HFFc6 (cell line): ENCODE data around the gene TIAM1. TPM values are rescaled to one million over a fixed set of nuclear protein-coding genes. Genes with fewer than 3 reads are reported as not detected.

ENCODE experiments used
- DNase-seq: peaks from one replicate; pipeline ENCODE4 v3.0.0-alpha.2; 2018
- H3K27ac Mint-ChIP-seq: 2 replicates; pipeline ENCODE4 v1.8.0; 2020; ENCODE audit warnings: mild to moderate bottlenecking, mixed read lengths
- H3K27me3 Mint-ChIP-seq: 2 replicates; pipeline ENCODE4 v1.8.0; 2021; ENCODE audit warnings: mild to moderate bottlenecking, moderate library complexity, mixed read lengths; ENCODE audit not compliant: insufficient read depth
- H3K36me3 Mint-ChIP-seq: 2 replicates; pipeline ENCODE4 v1.8.0; 2021; ENCODE audit warnings: low read depth, mixed read lengths
- H3K4me1 Mint-ChIP-seq: 2 replicates; pipeline ENCODE4 v1.8.0; 2020; ENCODE audit warnings: low read depth, mixed read lengths
- H3K4me3 Mint-ChIP-seq: 2 replicates; pipeline ENCODE4 v1.8.0; 2020; ENCODE audit warnings: mild to moderate bottlenecking, moderate library complexity, mixed read lengths
- H3K9me3 Mint-ChIP-seq: 2 replicates; pipeline ENCODE4 v1.8.0; 2020; ENCODE audit warnings: mild to moderate bottlenecking, mixed read lengths
- total RNA-seq, 6 experiments: library from RNA; stranded (reverse); fragmentation: NEBNext Ultra II Directional; extraction: Animal tissue kit (Norgen Biotek cat#: 25700); gene quantifications; 2 replicates in 1 of 6; 3 replicates in 5 of 6; pipeline ENCODE4 v1.2.3, GENCODE V29; 2021
- TF ChIP-seq, protein P1 (sequence below): fragments of 200-600 bp; sonication (generic); IDR thresholded peaks from 2 replicates; pipeline ENCODE4 v1.5.0; 2021; ENCODE audit warnings: antibody characterized with exemption, mild to moderate bottlenecking

The TIAM1 gene
- total RNA-seq, 6 experiments from 2014 or later = 0.02 to 0.43 (median 0.27) TPM; not detected in 1

DNA sequence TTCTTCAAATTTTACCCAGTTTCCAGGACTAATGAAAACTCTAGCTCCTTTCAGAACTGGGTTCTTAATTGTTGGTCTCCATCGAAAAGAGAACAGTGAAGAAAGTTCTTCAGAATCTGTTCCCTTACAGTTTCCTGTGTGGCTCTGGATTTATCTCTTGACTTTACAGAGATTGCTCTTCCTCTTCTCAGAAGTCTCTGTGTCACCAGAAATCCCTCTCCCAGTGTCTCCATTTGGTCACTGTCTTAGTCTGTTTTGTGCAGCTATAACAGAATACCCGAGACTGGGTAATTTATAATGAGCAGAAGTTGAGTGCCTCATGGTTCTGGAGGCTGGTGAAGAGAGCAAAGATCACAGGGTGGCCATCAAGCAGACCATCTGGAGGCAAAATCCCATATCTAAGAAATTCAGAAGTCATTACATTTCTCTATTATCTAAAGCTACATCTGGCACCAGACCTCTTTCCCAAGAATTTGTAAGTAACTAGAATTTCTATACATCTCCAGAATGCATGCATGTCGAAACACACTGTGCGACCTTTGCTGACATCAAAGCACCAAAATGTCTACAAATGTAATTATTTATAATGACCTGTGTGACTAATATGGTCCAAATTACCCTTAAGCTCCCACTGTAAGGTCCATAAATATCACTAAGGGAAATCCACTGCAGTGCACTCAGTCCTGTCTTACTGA, 240.3 kb downstream of the TIAM1 start:
- no peaks in the 10 kb centered on the region for H3K36me3 Mint-ChIP-seq
- H3K27me3 Mint-ChIP-seq = peaks cover 2% of the 10 kb centered on the region
- no peak overlapping the region for H3K4me3 Mint-ChIP-seq
- no peaks in the 10 kb centered on the region for H3K4me1 Mint-ChIP-seq
- DNase-seq = no peak
- H3K27ac Mint-ChIP-seq = no peak overlapping the region
- peaks cover 8% of the 10 kb centered on the region; the same call in 1 of the 2 replicates for H3K9me3 Mint-ChIP-seq
- TF ChIP-seq, protein P1, sequence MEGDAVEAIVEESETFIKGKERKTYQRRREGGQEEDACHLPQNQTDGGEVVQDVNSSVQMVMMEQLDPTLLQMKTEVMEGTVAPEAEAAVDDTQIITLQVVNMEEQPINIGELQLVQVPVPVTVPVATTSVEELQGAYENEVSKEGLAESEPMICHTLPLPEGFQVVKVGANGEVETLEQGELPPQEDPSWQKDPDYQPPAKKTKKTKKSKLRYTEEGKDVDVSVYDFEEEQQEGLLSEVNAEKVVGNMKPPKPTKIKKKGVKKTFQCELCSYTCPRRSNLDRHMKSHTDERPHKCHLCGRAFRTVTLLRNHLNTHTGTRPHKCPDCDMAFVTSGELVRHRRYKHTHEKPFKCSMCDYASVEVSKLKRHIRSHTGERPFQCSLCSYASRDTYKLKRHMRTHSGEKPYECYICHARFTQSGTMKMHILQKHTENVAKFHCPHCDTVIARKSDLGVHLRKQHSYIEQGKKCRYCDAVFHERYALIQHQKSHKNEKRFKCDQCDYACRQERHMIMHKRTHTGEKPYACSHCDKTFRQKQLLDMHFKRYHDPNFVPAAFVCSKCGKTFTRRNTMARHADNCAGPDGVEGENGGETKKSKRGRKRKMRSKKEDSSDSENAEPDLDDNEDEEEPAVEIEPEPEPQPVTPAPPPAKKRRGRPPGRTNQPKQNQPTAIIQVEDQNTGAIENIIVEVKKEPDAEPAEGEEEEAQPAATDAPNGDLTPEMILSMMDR = no peak

DNA sequence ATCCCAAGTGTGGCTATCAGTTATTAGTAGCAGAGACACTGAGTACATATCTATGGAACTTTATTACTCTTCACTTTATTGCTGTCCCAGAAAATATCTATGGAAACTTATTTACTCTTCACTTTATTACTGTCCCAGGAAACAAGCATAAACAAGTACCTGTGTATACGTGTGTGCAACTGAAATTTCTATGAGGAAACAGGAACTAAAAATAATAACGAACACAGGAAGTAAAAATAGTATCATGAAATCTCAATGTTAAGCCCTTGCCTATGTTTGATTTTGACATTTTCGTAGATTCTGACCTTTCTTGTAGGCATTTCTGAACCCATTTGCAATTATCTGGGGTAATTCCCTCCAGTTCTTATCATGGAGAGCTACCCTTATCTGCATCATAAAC, 240.9 kb downstream of the TIAM1 start:
- H3K27ac Mint-ChIP-seq = no peak overlapping the region
- peaks cover 8% of the 10 kb centered on the region; the same call in 1 of the 2 replicates for H3K9me3 Mint-ChIP-seq
- no peaks in the 10 kb centered on the region for H3K36me3 Mint-ChIP-seq
- H3K27me3 Mint-ChIP-seq = peaks cover 2% of the 10 kb centered on the region; the same call in 1 of the 2 replicates
- H3K4me1 Mint-ChIP-seq = no peaks in the 10 kb centered on the region
- TF ChIP-seq, protein P1 = no peak
- H3K4me3 Mint-ChIP-seq = no peak overlapping the region
- no peak for DNase-seq

DNA sequence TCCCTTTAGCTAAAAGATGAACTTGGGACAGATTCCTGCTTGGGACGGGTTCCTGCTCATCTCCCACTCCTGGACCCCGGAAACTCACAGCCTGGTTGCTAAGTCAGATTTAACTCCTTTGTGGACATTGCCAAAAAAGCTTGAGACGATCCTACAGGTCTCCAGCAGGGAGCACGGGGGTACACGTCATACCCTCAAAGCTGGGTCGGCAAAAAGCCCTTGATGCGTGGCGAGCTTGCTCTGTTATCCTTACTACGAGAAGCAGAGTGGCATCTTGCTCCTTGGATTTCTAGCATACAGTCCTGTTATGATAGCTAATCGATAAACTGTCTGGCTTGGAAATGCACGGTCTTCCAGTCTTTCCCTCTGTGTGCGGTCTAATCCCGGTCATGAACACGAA, 244.9 kb downstream of the TIAM1 start:
- H3K4me3 Mint-ChIP-seq = no peak overlapping the region
- no peaks in the 10 kb centered on the region for H3K4me1 Mint-ChIP-seq
- TF ChIP-seq, protein P1 = no peak
- no peak for DNase-seq
- no peaks in the 10 kb centered on the region for H3K27me3 Mint-ChIP-seq
- H3K27ac Mint-ChIP-seq = no peak overlapping the region
- H3K9me3 Mint-ChIP-seq = no peaks in the 10 kb centered on the region
- H3K36me3 Mint-ChIP-seq = no peaks in the 10 kb centered on the region

DNA sequence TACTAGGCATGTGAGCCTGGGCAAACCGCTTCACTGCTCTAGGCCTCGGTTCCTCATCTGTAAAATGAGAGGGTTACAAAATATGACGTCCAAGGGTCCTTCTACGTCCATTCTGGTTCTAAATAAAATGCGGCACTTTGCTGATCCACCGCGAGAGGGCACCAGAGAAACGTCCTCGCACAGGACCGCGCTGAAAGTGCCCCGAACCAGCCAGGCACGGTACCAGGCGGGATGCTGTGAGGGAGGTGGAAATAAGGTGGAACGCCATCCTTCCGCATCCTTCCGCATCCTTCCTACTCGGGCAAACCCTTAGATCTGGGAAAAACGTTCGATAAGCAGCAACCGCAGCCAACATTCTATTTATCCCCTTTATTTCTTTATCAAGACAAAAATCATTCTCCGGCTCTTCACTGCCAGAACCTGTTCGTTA, 245.5 kb downstream of the TIAM1 start:
- TF ChIP-seq, protein P1 = peak; percentile 86
- Mint-ChIP-seq H3K27me3 (no peaks in the 10 kb centered on the region), H3K27ac (no peak overlapping the region), H3K9me3 (no peaks in the 10 kb centered on the region), H3K4me1 (no peaks in the 10 kb centered on the region), H3K4me3 (no peak overlapping the region), H3K36me3 (no peaks in the 10 kb centered on the region)
- DNase-seq = peak; percentile 12

DNA sequence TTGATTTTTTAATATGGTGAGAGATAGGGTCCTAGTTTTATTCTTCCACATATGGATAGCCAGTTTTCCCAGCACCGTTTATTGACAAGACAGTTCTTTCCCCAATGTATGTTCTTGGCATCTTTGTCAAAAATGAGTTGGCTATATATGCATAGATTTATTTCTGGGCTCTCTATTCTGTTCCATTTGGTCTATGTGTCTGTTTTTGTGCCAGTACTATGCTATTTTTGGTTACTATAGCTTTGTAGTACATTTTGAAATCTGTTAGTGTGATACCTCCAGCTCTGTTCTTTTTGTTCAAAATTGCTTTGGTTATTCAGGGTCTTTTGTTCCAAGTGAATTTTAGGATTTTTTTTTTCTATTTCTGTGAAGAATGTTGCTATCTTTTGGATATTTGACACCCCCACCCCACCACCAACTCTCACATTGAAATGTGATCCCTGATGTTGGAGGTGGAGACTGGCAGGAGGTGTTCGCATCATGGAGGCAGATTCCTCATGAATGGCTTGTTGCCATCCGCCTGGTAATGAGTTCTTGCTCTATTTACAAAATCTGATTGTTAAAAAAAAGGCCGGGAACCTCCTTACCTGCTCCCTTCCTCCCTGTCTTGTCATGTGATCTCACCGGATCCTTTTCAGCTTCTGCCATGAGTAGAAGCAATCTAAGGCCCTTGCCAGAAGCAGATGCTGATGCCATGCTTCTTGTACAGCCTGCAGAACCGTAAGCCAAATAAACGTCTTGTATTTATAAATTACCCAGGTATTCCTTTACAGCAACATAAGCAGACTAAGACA, 251.0 kb downstream of the TIAM1 start:
- Mint-ChIP-seq H3K4me1 (no peaks in the 10 kb centered on the region), H3K27ac (no peak overlapping the region), H3K27me3 (no peaks in the 10 kb centered on the region), H3K9me3 (no peaks in the 10 kb centered on the region; the same call in 1 of the 2 replicates), H3K36me3 (no peaks in the 10 kb centered on the region), H3K4me3 (no peak overlapping the region)
- no peak for DNase-seq
- TF ChIP-seq, protein P1 = no peak
